Activated CD4-positive, CD25-positive, alpha-beta regulatory T cell (primary cell): ENCODE measurements around the gene HIVEP3.

ENCODE experiments used
- DNase-seq, 4 experiments: peaks; one replicate each; lab custom pipeline; 2025; lab: John Stamatoyannopoulos, UW

HIVEP3 gene

GRCh38 chr1:41582351-41582750, 336.4 kb downstream of the HIVEP3 start:
- no peak for DNase-seq

- DNase-seq, result no peak
Measured at GRCh38 chr1:41582004-41582325, 336.8 kb downstream of the HIVEP3 start.

DNA sequence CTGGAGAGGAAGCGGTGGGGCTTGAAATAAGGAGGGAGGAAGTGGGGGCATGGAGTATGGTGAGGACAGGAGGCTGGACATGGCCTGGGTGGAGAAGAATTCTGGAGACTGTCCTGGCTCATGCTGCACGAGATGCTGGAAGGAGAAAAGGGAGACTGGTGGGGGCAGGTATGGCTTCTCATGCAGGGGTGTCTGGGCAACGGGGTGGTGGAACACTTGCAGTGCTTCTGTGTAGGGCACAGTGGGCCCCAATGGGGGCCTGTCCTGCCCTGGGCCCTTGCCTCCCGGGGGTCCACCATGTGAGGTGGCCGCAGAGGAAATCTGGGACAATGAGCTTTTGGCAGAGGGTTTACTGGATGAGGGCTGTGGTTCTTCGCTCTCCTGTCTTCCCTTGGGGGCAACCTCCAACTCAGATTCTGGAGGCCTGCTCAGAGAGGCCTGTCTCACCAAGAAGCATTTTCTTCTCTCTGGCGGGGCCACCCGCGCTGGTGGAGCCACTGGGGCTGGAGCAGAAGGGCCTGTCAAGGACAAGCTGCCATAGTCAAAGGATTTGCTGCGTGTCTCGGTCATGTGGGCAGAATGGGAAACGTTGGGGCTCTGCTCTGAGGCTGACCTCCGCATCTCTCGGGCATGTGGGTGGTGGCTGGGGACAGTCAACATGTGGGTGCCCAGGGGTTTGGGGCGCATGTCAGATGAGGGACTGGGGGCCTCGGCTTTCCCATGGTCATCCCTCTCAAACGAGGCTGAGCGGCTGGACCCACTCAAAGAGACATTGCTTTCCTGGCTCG, 337.3 kb downstream of the HIVEP3 start:
- no peak for DNase-seq

DNA sequence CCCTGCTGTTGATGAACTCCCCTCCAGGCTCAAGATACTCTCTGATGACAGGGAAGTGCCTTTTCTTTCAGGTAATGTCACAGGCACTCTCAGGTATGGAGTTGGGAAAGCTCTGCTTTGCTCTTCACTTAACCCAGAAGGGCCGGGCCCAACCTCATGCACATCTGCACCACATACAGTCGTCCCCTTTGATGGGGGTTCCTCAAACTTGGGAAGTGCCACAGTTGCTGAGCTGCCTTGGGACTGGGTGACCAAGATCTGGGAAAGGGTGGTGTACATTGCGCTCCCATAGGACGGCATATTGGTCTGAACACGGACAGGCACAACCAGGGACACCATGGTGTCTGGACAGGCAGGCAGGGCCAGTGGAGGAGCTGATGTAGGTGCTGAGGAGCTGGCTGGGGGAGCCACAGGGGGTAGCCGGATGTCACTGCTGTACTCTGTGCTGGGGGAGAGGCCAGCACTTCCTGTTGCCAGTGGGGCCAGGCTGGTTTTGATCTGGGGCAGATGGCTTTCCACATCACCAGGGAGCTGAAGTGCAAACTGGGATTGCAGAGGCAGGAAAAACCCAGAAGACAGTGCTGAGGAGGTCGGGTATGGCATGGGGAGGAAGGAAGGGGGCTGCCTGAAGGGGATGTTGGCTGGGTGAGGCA, 338.1 kb downstream of the HIVEP3 start:
- DNase-seq, result no peak

DNA sequence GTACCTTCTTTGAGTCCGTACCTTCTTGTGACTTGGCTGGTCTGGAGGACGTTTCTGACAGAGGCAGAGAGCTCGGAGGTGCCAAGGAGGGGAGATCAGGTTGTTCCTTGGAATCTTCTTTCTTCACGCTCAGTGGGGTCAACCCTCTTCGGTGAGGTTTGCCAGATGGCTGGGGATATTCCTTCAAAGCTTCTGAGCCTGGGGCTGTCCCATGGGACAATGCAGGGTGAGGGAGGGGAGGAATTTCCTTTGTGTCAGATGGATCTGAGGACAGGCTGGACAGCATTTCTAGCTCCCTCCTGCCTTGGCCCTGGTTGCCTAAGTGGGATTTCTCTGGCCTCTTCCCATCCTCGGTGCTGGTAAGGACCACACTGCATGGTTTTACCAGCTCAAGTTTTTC, 338.7 kb downstream of the HIVEP3 start:
- no peak for DNase-seq

GRCh38 chr1:41578712-41579335, 339.9 kb downstream of the HIVEP3 start:
- no peak for DNase-seq

- no peak for DNase-seq
Measured at GRCh38 chr1:41576620-41577019, 342.1 kb downstream of the HIVEP3 start.

- no peak for DNase-seq
Measured at GRCh38 chr1:41576206-41576605, 342.5 kb downstream of the HIVEP3 start.

DNA sequence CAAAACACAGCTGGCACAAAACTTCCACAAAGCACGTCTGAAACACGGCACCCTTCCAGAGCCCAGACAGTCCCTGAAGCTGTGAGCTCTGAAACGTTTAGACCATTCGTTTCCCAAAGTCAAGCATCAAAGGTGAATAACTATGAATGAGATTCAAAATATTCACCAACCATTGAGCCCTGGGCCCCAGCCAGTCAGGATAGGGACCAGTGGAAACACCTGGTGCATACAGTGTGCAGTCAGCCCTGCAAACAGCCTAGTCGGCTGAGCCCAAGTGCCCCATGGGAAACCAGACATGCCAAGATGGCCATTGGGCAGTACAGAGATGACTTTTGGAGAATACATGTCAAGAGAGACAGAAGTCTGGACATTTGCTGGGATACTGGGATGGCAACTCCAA, 343.9 kb downstream of the HIVEP3 start:
- no peak for DNase-seq

DNA sequence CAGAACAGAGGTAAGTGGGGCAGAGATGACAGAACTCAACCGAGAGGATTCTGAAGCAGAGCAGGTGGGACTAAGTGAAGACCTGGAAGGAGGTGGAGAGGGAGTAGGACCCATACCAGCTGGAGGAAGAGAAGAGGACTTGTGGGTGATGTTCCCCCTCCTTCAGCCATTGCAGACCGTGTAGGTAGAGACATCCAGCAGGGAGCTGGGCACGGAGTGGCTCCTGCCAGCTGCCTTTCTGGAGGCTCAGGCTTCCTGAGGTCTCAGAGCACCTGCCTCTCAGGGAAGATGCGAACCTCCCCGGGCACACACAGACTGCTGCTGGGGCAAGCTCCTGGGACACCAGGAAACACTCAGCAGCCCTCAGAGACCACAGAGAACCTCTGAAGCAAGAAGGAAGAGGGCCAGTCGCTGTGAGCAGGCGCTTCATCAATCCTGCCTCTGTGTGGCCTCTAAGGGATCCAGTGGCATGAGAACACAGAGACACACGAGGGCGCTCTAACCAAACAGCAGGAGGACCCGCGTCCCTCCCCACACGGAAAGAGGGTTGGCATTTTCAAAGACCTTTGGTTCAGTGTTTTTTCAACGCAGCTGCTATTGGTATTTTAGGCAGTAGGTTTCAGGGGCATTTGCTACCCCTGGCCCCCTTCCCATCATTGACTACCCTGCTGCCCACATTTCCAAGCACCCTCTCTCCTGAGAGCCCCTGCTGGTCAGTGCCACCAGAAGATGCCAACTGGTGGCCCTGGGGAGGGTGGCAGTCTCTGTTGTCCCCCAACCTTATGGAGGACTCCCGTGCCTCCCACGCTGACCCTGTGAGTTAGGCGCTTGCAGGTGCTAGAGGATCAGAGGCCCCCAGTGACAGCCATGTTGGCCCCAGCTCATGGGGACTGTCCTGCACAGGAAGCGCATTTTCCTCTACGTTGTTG, 344.7 kb downstream of the HIVEP3 start:
- DNase-seq, result peak; percentile 47 to 68 (median 62)

DNA sequence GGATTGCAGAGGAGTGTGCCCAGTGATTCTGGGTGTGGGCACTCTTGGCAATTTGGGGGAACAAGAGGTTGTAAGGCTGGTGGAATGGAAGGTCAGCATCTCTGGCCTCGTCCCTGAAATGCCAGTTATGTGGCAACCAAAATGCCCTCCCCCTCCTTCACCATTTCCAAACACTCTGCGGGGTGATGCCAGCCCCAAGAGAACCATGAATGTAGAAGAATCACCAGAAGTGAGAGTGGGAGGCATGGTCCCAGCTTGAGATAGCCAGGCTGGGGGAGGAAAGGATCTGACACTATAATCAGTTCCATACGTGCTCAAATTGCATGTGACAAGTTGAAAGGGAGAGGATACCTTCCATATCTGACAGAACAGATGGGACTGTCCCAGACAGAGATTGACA, 345.5 kb downstream of the HIVEP3 start:
- no peak for DNase-seq

- no peak for DNase-seq
Measured at GRCh38 chr1:41572224-41572623, 346.5 kb downstream of the HIVEP3 start.

GRCh38 chr1:41571041-41571440, 347.7 kb downstream of the HIVEP3 start:
- DNase-seq, result no peak

DNA sequence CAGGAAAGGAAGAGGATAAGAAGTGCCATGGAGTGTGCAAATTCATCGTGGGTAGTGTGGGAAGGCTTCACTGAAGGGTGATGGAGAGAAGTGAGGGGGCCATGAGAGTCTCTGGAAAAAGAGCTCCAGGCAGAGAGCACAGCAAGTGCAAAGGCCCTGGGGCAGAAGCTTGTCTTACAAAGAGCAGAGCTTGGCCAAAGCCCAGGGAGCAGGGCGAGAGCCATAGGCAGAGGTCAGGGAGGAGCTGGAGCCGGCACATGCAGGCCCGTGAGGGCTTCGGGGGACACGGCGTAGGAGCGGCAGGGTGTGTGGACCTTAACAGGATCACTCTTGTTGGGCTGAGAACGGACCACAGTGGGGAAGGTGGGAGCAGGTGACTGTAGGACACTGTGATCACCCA, 350.5 kb downstream of the HIVEP3 start:
- DNase-seq, result no peak

DNA sequence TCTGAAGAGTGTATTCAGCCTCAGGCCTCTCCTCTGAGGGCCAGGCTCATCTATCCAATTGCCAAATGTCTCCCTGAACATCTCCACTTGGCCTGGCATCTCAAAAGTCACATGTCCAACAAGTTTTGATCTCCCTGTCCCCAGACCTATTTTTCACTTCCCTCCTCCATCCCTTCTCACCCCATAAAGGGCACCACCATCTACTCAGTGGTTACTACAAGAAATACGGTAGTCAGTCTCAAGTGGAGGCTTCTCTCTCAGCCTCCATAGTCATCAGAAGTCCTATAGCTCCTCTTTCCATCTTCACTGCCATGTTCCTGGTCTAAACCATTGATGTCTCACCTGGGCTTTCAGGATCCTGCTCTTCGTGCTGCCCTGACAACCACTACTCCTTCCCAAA, 351.8 kb downstream of the HIVEP3 start:
- DNase-seq, result no peak

GRCh38 chr1:41566274-41566885, 352.3 kb downstream of the HIVEP3 start:
- DNase-seq, result no peak

GRCh38 chr1:41564741-41565475, 353.8 kb downstream of the HIVEP3 start:
- DNase-seq, result no peak

- no peak for DNase-seq
Measured at GRCh38 chr1:41562328-41562727, 356.4 kb downstream of the HIVEP3 start.

- no peak for DNase-seq
Measured at GRCh38 chr1:41560931-41561330, 357.8 kb downstream of the HIVEP3 start.

DNA sequence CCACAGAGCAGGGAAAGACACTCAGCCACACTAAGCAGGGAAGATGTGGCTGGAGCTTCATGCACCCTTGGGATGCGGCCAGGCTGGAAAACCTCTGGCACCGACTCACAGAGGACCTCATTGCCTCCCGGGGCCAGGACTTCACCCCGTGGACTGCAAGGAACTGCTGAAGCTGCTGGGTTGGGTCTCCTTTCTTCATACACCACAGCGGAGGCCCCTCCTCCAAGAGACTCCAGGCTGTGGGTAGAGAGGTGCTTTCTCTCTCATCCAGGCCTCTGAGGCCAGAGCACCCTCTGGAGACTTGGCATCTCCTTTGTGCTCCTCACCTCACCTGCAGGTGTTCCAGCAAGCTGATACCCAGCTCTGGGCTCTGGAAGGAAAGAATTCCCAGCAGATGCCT, 358.2 kb downstream of the HIVEP3 start:
- DNase-seq, result no peak

DNA sequence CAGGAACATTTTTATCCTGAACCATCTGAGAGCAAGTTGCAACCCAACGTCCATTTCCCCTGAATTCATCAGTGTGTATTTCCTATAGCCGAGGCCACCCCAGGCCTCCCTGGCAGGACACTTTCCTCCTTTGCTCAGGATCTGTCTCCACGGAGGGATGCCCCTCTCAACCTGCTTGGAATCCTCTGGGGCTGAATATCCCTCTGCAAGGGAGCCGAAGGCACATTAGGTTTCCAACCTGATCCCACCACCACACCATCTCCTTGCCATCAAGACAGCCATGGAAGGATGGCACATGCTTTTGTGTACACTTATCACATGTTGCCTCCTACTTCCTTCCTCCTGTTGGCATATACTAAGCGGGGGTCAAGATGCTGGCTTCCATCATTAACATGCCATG, 359.4 kb downstream of the HIVEP3 start:
- no peak for DNase-seq
